Stimulated activated CD4-positive, alpha-beta T cell treated with anti-CD3 and anti-CD28 coated beads, Interleukin-1b, Interleukin-23, amount 100 ng/mL, for 24 hours (primary cell): ENCODE results near the gene AMOTL2.

Source experiments
- DNase-seq, 4 experiments: peaks; one replicate each; pipeline ENCODE4 v3.0.0-alpha.2; 2020; ENCODE audit warnings: low read depth in 4 of 4, low spot score in 1 of 4

AMOTL2 gene

GRCh38 chr3:134380249-134380648 lies 6.0 kb upstream of the AMOTL2 start:
- no peak for DNase-seq

GRCh38 chr3:134378818-134379217 lies 4.6 kb upstream of the AMOTL2 start:
- DNase-seq = no peak

GRCh38 chr3:134378384-134378783 lies 4.1 kb upstream of the AMOTL2 start:
- DNase-seq = no peak

- no peak for DNase-seq
Observed at GRCh38 chr3:134377896-134378295, 3.6 kb upstream of the AMOTL2 start.

- DNase-seq = no peak
Observed at GRCh38 chr3:134376786-134377426, 2.7 kb upstream of the AMOTL2 start.

GRCh38 chr3:134376385-134376765 lies 2.1 kb upstream of the AMOTL2 start:
- no peak for DNase-seq

- DNase-seq = no peak
Observed at GRCh38 chr3:134375582-134376384, 1.5 kb upstream of the AMOTL2 start.

- no peak for DNase-seq
Observed at GRCh38 chr3:134374791-134375581, 739 bp upstream of the AMOTL2 start.

GRCh38 chr3:134373271-134374104 lies 759 bp downstream of the AMOTL2 start:
- no peak for DNase-seq

GRCh38 chr3:134372396-134373270 lies 1.6 kb downstream of the AMOTL2 start:
- DNase-seq = no peak

GRCh38 chr3:134371542-134372324 lies 2.5 kb downstream of the AMOTL2 start:
- no peak for DNase-seq

- no peak for DNase-seq
Observed at GRCh38 chr3:134370611-134371531, 3.4 kb downstream of the AMOTL2 start.

GRCh38 chr3:134369861-134370596 lies 4.2 kb downstream of the AMOTL2 start:
- no peak for DNase-seq

GRCh38 chr3:134369231-134369741 lies 5.0 kb downstream of the AMOTL2 start:
- DNase-seq = no peak

- no peak for DNase-seq
Observed at GRCh38 chr3:134368751-134369105, 5.5 kb downstream of the AMOTL2 start.

GRCh38 chr3:134367869-134368750 lies 6.1 kb downstream of the AMOTL2 start:
- no peak for DNase-seq
